OCI-LY1 (cell line): ENCODE data around the gene MX2.

Source experiments
- EZH2 ChIP-seq: fragments of 200-600 bp; sonication (generic), shearing (Covaris generic); IDR thresholded peaks from 2 replicates; pipeline ENCODE4 v1.8.0; 2017; ENCODE audit warnings: borderline replicate concordance, mixed run types, mild to moderate bottlenecking, antibody characterized with exemption, low read length, moderate library complexity, mixed read lengths
- TF ChIP-seq, protein P1 (sequence below): fragments of 200-600 bp; sonication (generic), shearing (Covaris generic); IDR thresholded peaks from 2 replicates; pipeline ENCODE4 v1.5.1; 2017; ENCODE audit warnings: mild to moderate bottlenecking, antibody characterized with exemption, low read length, moderate library complexity, mixed read lengths

DNA sequence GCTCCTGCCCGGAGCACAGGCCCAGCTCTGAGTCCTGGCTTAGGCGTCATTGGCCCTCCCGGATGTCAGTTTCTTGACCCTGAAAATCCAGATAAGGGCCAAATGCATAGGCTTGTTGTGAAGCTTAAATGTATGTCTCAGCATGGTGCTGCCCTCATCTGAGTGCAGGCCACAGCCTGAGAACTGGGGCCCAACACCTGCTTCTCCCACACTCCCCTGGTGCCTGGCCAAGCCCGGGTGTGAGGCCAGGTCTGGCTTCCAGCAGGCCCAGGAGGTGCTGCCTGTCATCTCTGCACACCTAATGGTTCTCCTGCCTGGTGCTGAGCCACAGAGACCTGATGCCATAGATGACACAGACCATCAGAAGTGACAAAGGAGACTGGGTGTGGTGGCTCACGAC, 14.0 kb downstream of the MX2 start:
- TF ChIP-seq, protein P1, sequence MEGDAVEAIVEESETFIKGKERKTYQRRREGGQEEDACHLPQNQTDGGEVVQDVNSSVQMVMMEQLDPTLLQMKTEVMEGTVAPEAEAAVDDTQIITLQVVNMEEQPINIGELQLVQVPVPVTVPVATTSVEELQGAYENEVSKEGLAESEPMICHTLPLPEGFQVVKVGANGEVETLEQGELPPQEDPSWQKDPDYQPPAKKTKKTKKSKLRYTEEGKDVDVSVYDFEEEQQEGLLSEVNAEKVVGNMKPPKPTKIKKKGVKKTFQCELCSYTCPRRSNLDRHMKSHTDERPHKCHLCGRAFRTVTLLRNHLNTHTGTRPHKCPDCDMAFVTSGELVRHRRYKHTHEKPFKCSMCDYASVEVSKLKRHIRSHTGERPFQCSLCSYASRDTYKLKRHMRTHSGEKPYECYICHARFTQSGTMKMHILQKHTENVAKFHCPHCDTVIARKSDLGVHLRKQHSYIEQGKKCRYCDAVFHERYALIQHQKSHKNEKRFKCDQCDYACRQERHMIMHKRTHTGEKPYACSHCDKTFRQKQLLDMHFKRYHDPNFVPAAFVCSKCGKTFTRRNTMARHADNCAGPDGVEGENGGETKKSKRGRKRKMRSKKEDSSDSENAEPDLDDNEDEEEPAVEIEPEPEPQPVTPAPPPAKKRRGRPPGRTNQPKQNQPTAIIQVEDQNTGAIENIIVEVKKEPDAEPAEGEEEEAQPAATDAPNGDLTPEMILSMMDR, result no peak
- TF ChIP-seq EZH2, result no peak
